ENCODE data around the gene EDDM3A.

DNA sequence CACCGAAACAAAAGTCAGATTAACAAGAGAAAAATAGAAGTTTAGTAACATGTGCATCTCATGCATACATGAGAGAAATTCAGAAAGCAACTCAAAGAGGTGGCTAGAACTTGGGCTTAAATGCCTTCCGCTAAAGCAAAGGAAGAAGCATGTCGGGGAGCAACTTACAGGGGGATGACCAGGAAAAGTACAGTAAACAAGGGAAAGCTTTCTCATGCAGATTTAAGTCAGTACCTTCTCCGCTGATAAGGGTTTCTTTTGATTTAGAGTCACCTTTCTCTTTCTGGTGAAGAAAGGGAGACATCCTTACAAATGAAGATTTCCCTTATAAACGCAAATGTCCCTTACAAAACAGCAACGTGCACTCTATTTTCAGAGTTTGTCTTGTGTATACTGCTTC is 29.4 kb downstream of the EDDM3A start:
- TF ChIP-seq, protein P1, sequence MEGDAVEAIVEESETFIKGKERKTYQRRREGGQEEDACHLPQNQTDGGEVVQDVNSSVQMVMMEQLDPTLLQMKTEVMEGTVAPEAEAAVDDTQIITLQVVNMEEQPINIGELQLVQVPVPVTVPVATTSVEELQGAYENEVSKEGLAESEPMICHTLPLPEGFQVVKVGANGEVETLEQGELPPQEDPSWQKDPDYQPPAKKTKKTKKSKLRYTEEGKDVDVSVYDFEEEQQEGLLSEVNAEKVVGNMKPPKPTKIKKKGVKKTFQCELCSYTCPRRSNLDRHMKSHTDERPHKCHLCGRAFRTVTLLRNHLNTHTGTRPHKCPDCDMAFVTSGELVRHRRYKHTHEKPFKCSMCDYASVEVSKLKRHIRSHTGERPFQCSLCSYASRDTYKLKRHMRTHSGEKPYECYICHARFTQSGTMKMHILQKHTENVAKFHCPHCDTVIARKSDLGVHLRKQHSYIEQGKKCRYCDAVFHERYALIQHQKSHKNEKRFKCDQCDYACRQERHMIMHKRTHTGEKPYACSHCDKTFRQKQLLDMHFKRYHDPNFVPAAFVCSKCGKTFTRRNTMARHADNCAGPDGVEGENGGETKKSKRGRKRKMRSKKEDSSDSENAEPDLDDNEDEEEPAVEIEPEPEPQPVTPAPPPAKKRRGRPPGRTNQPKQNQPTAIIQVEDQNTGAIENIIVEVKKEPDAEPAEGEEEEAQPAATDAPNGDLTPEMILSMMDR (IDR thresholded peaks at IDR 0.05; ENCODE audit: poor library complexity, severe bottlenecking) = no peak
- TF ChIP-seq EZH2 (IDR thresholded peaks at IDR 0.05; ENCODE audit: borderline replicate concordance, insufficient read depth, low read length, poor library complexity, severe bottlenecking) = no peak
- no peak for TF ChIP-seq POLR2AphosphoS5 (IDR thresholded peaks at IDR 0.05)
- TF ChIP-seq SMC3 (conservative IDR thresholded peaks at IDR 0.05; ENCODE audit: poor library complexity) = no peak
- TF ChIP-seq EP300 (conservative IDR thresholded peaks at IDR 0.05; ENCODE audit: poor library complexity, severe bottlenecking) = no peak
- TF ChIP-seq, protein P2, sequence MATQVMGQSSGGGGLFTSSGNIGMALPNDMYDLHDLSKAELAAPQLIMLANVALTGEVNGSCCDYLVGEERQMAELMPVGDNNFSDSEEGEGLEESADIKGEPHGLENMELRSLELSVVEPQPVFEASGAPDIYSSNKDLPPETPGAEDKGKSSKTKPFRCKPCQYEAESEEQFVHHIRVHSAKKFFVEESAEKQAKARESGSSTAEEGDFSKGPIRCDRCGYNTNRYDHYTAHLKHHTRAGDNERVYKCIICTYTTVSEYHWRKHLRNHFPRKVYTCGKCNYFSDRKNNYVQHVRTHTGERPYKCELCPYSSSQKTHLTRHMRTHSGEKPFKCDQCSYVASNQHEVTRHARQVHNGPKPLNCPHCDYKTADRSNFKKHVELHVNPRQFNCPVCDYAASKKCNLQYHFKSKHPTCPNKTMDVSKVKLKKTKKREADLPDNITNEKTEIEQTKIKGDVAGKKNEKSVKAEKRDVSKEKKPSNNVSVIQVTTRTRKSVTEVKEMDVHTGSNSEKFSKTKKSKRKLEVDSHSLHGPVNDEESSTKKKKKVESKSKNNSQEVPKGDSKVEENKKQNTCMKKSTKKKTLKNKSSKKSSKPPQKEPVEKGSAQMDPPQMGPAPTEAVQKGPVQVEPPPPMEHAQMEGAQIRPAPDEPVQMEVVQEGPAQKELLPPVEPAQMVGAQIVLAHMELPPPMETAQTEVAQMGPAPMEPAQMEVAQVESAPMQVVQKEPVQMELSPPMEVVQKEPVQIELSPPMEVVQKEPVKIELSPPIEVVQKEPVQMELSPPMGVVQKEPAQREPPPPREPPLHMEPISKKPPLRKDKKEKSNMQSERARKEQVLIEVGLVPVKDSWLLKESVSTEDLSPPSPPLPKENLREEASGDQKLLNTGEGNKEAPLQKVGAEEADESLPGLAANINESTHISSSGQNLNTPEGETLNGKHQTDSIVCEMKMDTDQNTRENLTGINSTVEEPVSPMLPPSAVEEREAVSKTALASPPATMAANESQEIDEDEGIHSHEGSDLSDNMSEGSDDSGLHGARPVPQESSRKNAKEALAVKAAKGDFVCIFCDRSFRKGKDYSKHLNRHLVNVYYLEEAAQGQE (IDR thresholded peaks at IDR 0.05; ENCODE audit: borderline replicate concordance) = no peak
